HEK293 (cell line): ENCODE results near the gene EBF4.

ENCODE experiments used
- MEIS1 ChIP-seq: sonication (generic); formaldehyde crosslinking; IDR thresholded peaks from 2 replicates; pipeline ENCODE4 v1.8.1; 2022; ENCODE audit warnings: missing genetic modification reagents, mild to moderate bottlenecking, borderline replicate concordance
- WT1 ChIP-seq: fragments of 450-650 bp; formaldehyde crosslinking; IDR thresholded peaks from 2 replicates; pipeline ENCODE4 v1.5.1; 2016; ENCODE audit warnings: missing biosample characterization, missing genetic modification characterization
- ZNF24 ChIP-seq: fragments of 450-650 bp; formaldehyde crosslinking; IDR thresholded peaks from 2 replicates; pipeline ENCODE4 v1.5.1; 2016; ENCODE audit warnings: missing biosample characterization, missing genetic modification characterization
- TF ChIP-seq, protein P1 (sequence below): fragments of 450-650 bp; formaldehyde crosslinking; conservative IDR thresholded peaks from 2 replicates; pipeline ENCODE4 v1.5.1; 2016; ENCODE audit warnings: low read depth, missing biosample characterization, missing genetic modification characterization
- TF ChIP-seq, protein P2 (sequence below): fragments of 450-650 bp; formaldehyde crosslinking; IDR thresholded peaks from 2 replicates; pipeline ENCODE4 v1.5.1; 2016; ENCODE audit warnings: missing biosample characterization, missing genetic modification characterization
- TF ChIP-seq, protein P3 (sequence below): fragments of 450-650 bp; formaldehyde crosslinking; IDR thresholded peaks from 2 replicates; pipeline ENCODE4 v1.5.1; 2016; ENCODE audit warnings: missing biosample characterization, missing genetic modification characterization, borderline replicate concordance

DNA sequence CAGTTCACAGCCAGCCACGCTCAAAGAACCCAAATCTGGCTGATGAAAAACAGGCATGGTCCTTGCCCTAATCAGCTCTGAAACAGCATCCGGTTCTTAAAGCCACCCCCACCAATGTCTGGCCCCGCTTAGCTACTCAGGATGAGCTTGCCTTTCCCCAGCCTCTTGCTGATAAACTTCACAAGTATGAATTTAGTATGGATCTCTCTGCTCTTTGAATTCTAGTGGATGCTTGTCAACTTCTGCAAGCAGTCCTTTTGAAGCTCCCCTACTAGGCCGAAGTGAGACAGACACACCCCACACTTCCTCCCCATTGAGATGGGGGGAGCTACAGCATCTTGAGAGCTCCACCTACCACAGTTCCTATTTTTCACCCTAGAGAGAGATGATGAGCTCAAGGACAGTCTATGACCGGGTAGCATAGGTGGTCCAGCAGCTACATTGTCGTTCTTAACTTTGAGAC, 36.7 kb downstream of the EBF4 start:
- TF ChIP-seq, protein P1, sequence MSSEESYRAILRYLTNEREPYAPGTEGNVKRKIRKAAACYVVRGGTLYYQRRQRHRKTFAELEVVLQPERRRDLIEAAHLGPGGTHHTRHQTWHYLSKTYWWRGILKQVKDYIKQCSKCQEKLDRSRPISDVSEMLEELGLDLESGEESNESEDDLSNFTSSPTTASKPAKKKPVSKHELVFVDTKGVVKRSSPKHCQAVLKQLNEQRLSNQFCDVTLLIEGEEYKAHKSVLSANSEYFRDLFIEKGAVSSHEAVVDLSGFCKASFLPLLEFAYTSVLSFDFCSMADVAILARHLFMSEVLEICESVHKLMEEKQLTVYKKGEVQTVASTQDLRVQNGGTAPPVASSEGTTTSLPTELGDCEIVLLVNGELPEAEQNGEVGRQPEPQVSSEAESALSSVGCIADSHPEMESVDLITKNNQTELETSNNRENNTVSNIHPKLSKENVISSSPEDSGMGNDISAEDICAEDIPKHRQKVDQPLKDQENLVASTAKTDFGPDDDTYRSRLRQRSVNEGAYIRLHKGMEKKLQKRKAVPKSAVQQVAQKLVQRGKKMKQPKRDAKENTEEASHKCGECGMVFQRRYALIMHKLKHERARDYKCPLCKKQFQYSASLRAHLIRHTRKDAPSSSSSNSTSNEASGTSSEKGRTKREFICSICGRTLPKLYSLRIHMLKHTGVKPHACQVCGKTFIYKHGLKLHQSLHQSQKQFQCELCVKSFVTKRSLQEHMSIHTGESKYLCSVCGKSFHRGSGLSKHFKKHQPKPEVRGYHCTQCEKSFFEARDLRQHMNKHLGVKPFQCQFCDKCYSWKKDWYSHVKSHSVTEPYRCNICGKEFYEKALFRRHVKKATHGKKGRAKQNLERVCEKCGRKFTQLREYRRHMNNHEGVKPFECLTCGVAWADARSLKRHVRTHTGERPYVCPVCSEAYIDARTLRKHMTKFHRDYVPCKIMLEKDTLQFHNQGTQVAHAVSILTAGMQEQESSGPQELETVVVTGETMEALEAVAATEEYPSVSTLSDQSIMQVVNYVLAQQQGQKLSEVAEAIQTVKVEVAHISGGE (tag by site-specific recombination) = no peak
- TF ChIP-seq WT1 = no peak
- TF ChIP-seq, protein P2, sequence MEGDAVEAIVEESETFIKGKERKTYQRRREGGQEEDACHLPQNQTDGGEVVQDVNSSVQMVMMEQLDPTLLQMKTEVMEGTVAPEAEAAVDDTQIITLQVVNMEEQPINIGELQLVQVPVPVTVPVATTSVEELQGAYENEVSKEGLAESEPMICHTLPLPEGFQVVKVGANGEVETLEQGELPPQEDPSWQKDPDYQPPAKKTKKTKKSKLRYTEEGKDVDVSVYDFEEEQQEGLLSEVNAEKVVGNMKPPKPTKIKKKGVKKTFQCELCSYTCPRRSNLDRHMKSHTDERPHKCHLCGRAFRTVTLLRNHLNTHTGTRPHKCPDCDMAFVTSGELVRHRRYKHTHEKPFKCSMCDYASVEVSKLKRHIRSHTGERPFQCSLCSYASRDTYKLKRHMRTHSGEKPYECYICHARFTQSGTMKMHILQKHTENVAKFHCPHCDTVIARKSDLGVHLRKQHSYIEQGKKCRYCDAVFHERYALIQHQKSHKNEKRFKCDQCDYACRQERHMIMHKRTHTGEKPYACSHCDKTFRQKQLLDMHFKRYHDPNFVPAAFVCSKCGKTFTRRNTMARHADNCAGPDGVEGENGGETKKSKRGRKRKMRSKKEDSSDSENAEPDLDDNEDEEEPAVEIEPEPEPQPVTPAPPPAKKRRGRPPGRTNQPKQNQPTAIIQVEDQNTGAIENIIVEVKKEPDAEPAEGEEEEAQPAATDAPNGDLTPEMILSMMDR (tag by site-specific recombination) = no peak
- TF ChIP-seq ZNF24 (tag by site-specific recombination) = no peak
- TF ChIP-seq MEIS1 (CRISPR knock-in tag) = no peak
- TF ChIP-seq, protein P3, sequence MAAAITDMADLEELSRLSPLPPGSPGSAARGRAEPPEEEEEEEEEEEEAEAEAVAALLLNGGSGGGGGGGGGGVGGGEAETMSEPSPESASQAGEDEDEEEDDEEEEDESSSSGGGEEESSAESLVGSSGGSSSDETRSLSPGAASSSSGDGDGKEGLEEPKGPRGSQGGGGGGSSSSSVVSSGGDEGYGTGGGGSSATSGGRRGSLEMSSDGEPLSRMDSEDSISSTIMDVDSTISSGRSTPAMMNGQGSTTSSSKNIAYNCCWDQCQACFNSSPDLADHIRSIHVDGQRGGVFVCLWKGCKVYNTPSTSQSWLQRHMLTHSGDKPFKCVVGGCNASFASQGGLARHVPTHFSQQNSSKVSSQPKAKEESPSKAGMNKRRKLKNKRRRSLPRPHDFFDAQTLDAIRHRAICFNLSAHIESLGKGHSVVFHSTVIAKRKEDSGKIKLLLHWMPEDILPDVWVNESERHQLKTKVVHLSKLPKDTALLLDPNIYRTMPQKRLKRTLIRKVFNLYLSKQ (tag by site-specific recombination) = no peak
